HepG2 (cell line): ENCODE measurements around the gene ZFR. TPM values are rescaled to one million over a fixed set of nuclear protein-coding genes. Genes with fewer than 3 reads are reported as not detected.

Source experiments
- ATAC-seq: fragments of 200-7000 bp; cut with Tn5 transposase; 3 replicates; pipeline ENCODE4 v1.9.1; 2020; ENCODE audit warnings: mild to moderate bottlenecking, moderate library complexity
- BruUV-seq: library from RNA; stranded (reverse); fragments of 400-500 nt; replicated peaks from 2 replicates; lab custom pipeline; 2021; lab: Mats Ljungman, UMichigan
- CTCF ChIA-PET: fragments of 300-600 bp; formaldehyde crosslinking; extraction: SDS; loops from one replicate; lab custom pipeline; 2021; ENCODE audit warnings: low total read pairs, inconsistent platforms, low intra/inter-chr PET ratio; lab: Yijun Ruan, JAX
- POLR2A ChIA-PET: fragments of 350-600 bp; sonication (Branson Sonifier 250); formaldehyde crosslinking; loops from one replicate; lab custom pipeline; 2020; ENCODE audit warnings: antibody characterized with exemption, inconsistent platforms; lab: Yijun Ruan, JAX
- DNase-seq: peaks from one replicate; pipeline ENCODE4 v3.0.0-alpha.2; 2015; ENCODE audit warnings: low spot score
- FAIRE-seq: peaks from 3 replicates; lab custom pipeline; 2011; peaks lifted over from hg19 to GRCh38; lab: Jason Lieb, UNC
- H2AFZ ChIP-seq: one replicate; pipeline ENCODE4 v1.6.1; 2011; ENCODE audit warnings: low read length, inconsistent platforms
- H3K27ac ChIP-seq: fragments of 300-600 bp; 3 replicates; pipeline ENCODE4 v1.8.0; 2011; ENCODE audit warnings: mixed run types, mild to moderate bottlenecking, mixed read lengths, low read length, inconsistent platforms; ENCODE audit not compliant: insufficient read depth; ENCODE audit errors: extremely low read length
- H3K27me3 ChIP-seq, 2 experiments: fragments of 200-600 bp in 1 of 2; 2 replicates in 1 of 2; 3 replicates in 1 of 2; pipeline versions ENCODE4 v1.6.0 to v1.8.0; 2011; ENCODE audit warnings: low read length in 2 of 2, mild to moderate bottlenecking in 2 of 2, moderate library complexity in 2 of 2, inconsistent platforms in 1 of 2; ENCODE audit not compliant: insufficient read depth in 2 of 2, control insufficient read depth in 1 of 2
- H3K36me3 ChIP-seq, 2 experiments: fragments of 200-600 bp in 1 of 2; replicated peaks in 1 of 2; 2 replicates in 1 of 2; 3 replicates in 1 of 2; pipeline versions ENCODE4 v1.5.1 to v1.8.0; 2011; ENCODE audit warnings: low read length in 2 of 2, inconsistent platforms in 1 of 2; ENCODE audit not compliant: insufficient read depth in 2 of 2, control insufficient read depth in 1 of 2
- H3K4me1 ChIP-seq: 2 replicates; pipeline ENCODE4 v1.5.1; 2012; ENCODE audit warnings: low read length, inconsistent platforms; ENCODE audit not compliant: insufficient read depth
- H3K4me2 ChIP-seq: 2 replicates; pipeline ENCODE4 v1.6.0; 2011; ENCODE audit warnings: low read depth, low read length, inconsistent platforms
- H3K4me3 ChIP-seq, 3 experiments: fragments of 200-600 bp in 1 of 3; sonication (generic), shearing (Covaris generic) in 1 of 3; replicated peaks in 1 of 3; 2 replicates each; pipeline ENCODE4 v1.5.1; 2011 to 2016; ENCODE audit warnings: low read length in 3 of 3, inconsistent platforms in 2 of 3, low read depth in 2 of 3, mild to moderate bottlenecking in 2 of 3, control low read depth in 1 of 3, mixed read lengths in 1 of 3; ENCODE audit not compliant: insufficient read depth in 1 of 3
- H3K79me2 ChIP-seq: one replicate; pipeline ENCODE4 v1.6.1; 2011; ENCODE audit warnings: low read length, inconsistent platforms; ENCODE audit not compliant: insufficient read depth
- H3K9ac ChIP-seq: 2 replicates; pipeline ENCODE4 v1.6.0; 2011; ENCODE audit warnings: mild to moderate bottlenecking, low read depth, low read length, inconsistent platforms; ENCODE audit not compliant: insufficient read depth
- H3K9me3 ChIP-seq: 2 replicates; pipeline ENCODE4 v1.5.1; 2012; ENCODE audit warnings: mild to moderate bottlenecking, low read length
- H4K20me1 ChIP-seq: 2 replicates; pipeline ENCODE4 v1.6.0; 2011; ENCODE audit warnings: inconsistent platforms, mild to moderate bottlenecking, low read length, moderate library complexity; ENCODE audit not compliant: insufficient read depth
- BHLHE40 ChIP-seq: IDR thresholded peaks from 2 replicates; pipeline ENCODE4 v1.6.1; 2011; ENCODE audit warnings: low read length, improper control_type of control experiment
- ESRRA ChIP-seq: sonication (generic); formaldehyde crosslinking; IDR thresholded peaks from 2 replicates; pipeline ENCODE4 v1.5.1; 2020; ENCODE audit warnings: mild to moderate bottlenecking, low read depth, missing genetic modification reagents
- FIP1L1 ChIP-seq: fragments of 200-400 bp; formaldehyde crosslinking; IDR thresholded peaks from 2 replicates; pipeline ENCODE4 v1.6.1; 2018; ENCODE audit warnings: low read depth, mild to moderate bottlenecking, low read length, moderate library complexity, borderline replicate concordance; ENCODE audit not compliant: insufficient read depth
- MAFF ChIP-seq: IDR thresholded peaks from 2 replicates; pipeline ENCODE4 v1.6.1; 2011; ENCODE audit warnings: low read depth, low read length, improper control_type of control experiment
- NCOA5 ChIP-seq: sonication (generic); formaldehyde crosslinking; IDR thresholded peaks from 2 replicates; pipeline ENCODE4 v1.4.0; 2020; ENCODE audit warnings: missing genetic modification reagents
- POLR2G ChIP-seq: fragments of 200-400 bp; formaldehyde crosslinking; IDR thresholded peaks from 2 replicates; pipeline ENCODE4 v1.6.1; 2018; ENCODE audit warnings: mild to moderate bottlenecking, low read depth, low read length, moderate library complexity
- PTBP1 ChIP-seq: fragments of 200-400 bp; formaldehyde crosslinking; IDR thresholded peaks from 2 replicates; pipeline ENCODE4 v1.6.1; 2018; ENCODE audit warnings: low read length, low read depth; ENCODE audit not compliant: poor library complexity, severe bottlenecking
- RCOR2 ChIP-seq: IDR thresholded peaks from 2 replicates; pipeline ENCODE4 v1.6.1; 2016; ENCODE audit warnings: missing biosample characterization, missing genetic modification reagents
- REL ChIP-seq: sonication (generic); formaldehyde crosslinking; conservative IDR thresholded peaks from 2 replicates; pipeline ENCODE4 v1.8.0; 2022; ENCODE audit warnings: mild to moderate bottlenecking, missing genetic modification reagents, moderate library complexity
- TCF12 ChIP-seq, 2 experiments: fragments of 450-650 bp in 1 of 2; sonication (generic) in 1 of 2; formaldehyde crosslinking in 1 of 2; IDR thresholded peaks; 2 replicates each; pipeline versions ENCODE4 v1.6.1 to v1.8.0; 2017 to 2022; ENCODE audit warnings: antibody characterized with exemption in 1 of 2, mild to moderate bottlenecking in 1 of 2, missing genetic modification reagents in 1 of 2, moderate library complexity in 1 of 2
- ZNF572 ChIP-seq: sonication (generic); formaldehyde crosslinking; IDR thresholded peaks from 2 replicates; pipeline ENCODE4 v1.5.1; 2020; ENCODE audit warnings: mild to moderate bottlenecking, missing genetic modification reagents
- ZNF776 ChIP-seq: sonication (generic); formaldehyde crosslinking; IDR thresholded peaks from 2 replicates; pipeline ENCODE4 v1.4.0; 2020; ENCODE audit warnings: mild to moderate bottlenecking, missing genetic modification reagents
- ZSCAN30 ChIP-seq: sonication (generic); formaldehyde crosslinking; IDR thresholded peaks from 2 replicates; pipeline ENCODE4 v1.5.0; 2020; ENCODE audit warnings: mild to moderate bottlenecking, missing genetic modification reagents
- WGBS: methylation state at CpG from one replicate; pipeline ENCODE4 v1.1.6; 2017; ENCODE audit warnings: low lambda C conversion rate; 5-methylcytosine and 5-hydroxymethylcytosine counted together
- in situ Hi-C: cut with HindIII; loops from 2 replicates; pipeline ENCODE4 v1.10.0; 2017; ENCODE audit warnings: low pct_unique_long_range_greater_than_20kb; ENCODE audit not compliant: extremely low pct_ligation_motif_present
- intact Hi-C: fragments of 100-400 bp; cut with micrococcal nuclease; formaldehyde crosslinking; loops from one replicate; pipeline ENCODE4 v1.10.0; 2022; ENCODE audit not compliant: unreplicated experiment
- polyA plus RNA-seq, 8 experiments: library from polyadenylated mRNA; depleted of rRNA in 3 of 8; stranded (reverse) in 7 of 8; unstranded in 1 of 8; fragments of >200 nt; fragmentation: Illumina TruSeq in 4 of 8; extraction: Trizol in 4 of 8; gene quantifications; 2 replicates each; pipeline versions ENCODE4 v1.2.1 to v1.2.3, GENCODE V29; 2011 to 2016; ENCODE audit warnings: low read depth in 4 of 8, missing spikeins in 1 of 8, mixed read lengths in 1 of 8; ENCODE audit not compliant: insufficient read depth in 1 of 8
- total RNA-seq, 5 experiments: library from RNA; depleted of rRNA; stranded (reverse); fragments of >200 nt; fragmentation: Illumina TruSeq; extraction: Trizol; gene quantifications; 2 replicates each; pipeline ENCODE4 v1.2.3, GENCODE V29; 2016; ENCODE audit warnings: low read depth in 1 of 5
- TF ChIP-seq, protein P1 (sequence below): sonication (generic); formaldehyde crosslinking; IDR thresholded peaks from 2 replicates; pipeline ENCODE4 v1.5.1; 2020; ENCODE audit warnings: mild to moderate bottlenecking, moderate library complexity, missing genetic modification reagents
- TF ChIP-seq, protein P2 (sequence below), 2 experiments: sonication (generic) in 1 of 2; formaldehyde crosslinking in 1 of 2; IDR thresholded peaks; 2 replicates each; pipeline versions ENCODE4 v1.4.0 to v1.6.1; 2018 to 2020; ENCODE audit warnings: missing genetic modification reagents in 2 of 2, borderline replicate concordance in 1 of 2, low read depth in 1 of 2, mild to moderate bottlenecking in 1 of 2, missing biosample characterization in 1 of 2

ZFR gene
- total and polyA plus RNA-seq, 2 of the 13 experiments (the other 11 are each of a cell fraction or from before 2014, with no cell fraction given), result 89.0 to 92.8 TPM

DNA sequence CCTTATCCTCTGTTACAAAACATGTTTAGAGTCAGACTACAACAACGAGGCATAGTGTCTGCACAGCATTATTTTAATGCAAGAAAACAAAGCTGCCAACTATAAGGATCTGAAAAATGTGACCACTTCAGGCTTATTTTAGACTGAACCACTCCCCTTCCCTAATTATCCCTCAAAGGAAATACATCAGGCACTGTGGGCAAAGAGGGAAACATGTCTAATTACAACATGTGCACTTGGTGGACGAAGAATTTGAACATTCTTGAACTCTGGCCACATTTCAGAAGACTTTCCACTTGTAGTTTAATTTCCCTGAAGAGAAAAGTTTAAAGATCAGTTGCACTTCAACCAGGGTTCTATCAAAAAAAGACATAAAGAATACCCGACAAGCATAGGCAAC is 135.6 kb downstream of the ZFR start:
- no peak overlapping the region for H3K9ac ChIP-seq
- TF ChIP-seq TCF12 (IDR thresholded peaks at IDR 0.05) (no peak), TCF12 (CRISPR knock-in tag; IDR thresholded peaks at IDR 0.05) (no peak), POLR2G (no peak), NCOA5 (no peak), BHLHE40 (no peak), ZNF776 (CRISPR knock-in tag) (no peak), PTBP1 (no peak), ZNF572 (CRISPR knock-in tag) (no peak)
- TF ChIP-seq, all 625 proteins: peak for 0
- BruUV-seq, result no TSS peak
- no peaks in the 10 kb centered on the region for H3K27me3 ChIP-seq
- peaks cover 74% of the 10 kb centered on the region for H3K4me1 ChIP-seq
- in situ Hi-C loops (no loop called here), intact Hi-C loops (no loop called here)
- H3K79me2 ChIP-seq, result peaks cover 82% of the 10 kb centered on the region
- no peak for ATAC-seq
- H3K27ac ChIP-seq, result no peak overlapping the region
- H2AFZ ChIP-seq, result no peak overlapping the region
- ChIA-PET POLR2A (no interaction called here), CTCF (no interaction called here)
- H4K20me1 ChIP-seq, result peaks cover 28% of the 10 kb centered on the region
- no peaks in the 10 kb centered on the region for H3K9me3 ChIP-seq
- 64% methylated on average over 3 of the region's 3 CpGs for WGBS
- peaks cover 1 to 14% of the 10 kb centered on the region in 2 experiments; a peak in 2 of 5 replicates for H3K36me3 ChIP-seq
- no peak for FAIRE-seq
- no peak for DNase-seq
- 0 out of 2 replicates have a peak overlapping the region, but pooled peaks have one; percentile 5 for H3K4me2 ChIP-seq
- H3K4me3 ChIP-seq, result no peak overlapping the region; a peak in 1 of 6 replicates

DNA sequence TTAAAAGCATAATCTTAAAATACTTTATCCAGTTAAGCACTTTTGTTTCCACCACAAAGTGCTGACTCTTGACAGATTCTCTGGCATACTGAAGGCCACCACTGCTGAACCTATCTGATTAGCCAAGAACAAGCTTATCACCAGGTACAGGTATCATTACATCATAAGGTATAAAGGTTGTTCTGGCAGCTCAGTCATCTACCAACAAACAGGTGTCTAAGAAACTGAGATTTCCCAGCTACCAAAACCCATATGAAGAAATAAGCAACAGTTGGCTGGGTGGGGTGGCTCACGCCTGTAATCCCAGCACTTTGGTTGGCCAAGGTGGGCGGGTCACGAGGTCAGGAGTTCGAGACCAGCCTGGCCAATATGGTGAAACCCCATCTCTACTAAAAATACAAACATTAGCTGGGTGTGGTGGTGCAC is 136.8 kb downstream of the ZFR start:
- BruUV-seq, result no TSS peak
- ATAC-seq (no peak), DNase-seq (no peak), FAIRE-seq (no peak)
- Histone ChIP-seq H2AFZ (no peak overlapping the region), H3K9me3 (no peaks in the 10 kb centered on the region), H3K4me2 (no peak overlapping the region), H4K20me1 (peaks cover 37% of the 10 kb centered on the region), H3K27me3 (no peaks in the 10 kb centered on the region), H3K9ac (no peak overlapping the region), H3K36me3 (peaks cover 1 to 14% of the 10 kb centered on the region in 2 experiments; a peak in 3 of 5 replicates), H3K79me2 (peaks cover 94% of the 10 kb centered on the region), H3K27ac (no peak overlapping the region), H3K4me1 (peaks cover 85% of the 10 kb centered on the region), H3K4me3 (no peak overlapping the region)
- intact Hi-C loops (no loop called here), in situ Hi-C loops (no loop called here)
- CTCF ChIA-PET, result no interaction called here
- WGBS, result 94% methylated on average over 4 of the region's 4 CpGs
- POLR2A ChIA-PET, result interaction anchor here (1.4 to 1.6 kb wide), 2 partner anchors 23 to 74 kb away, joined by 4 to 6 read pairs; no protein-coding TSS in a partner anchor
- TF ChIP-seq ZSCAN30 (CRISPR knock-in tag) (no peak), ESRRA (CRISPR knock-in tag) (no peak), TCF12 (IDR thresholded peaks at IDR 0.05) (no peak), TCF12 (CRISPR knock-in tag; IDR thresholded peaks at IDR 0.05) (no peak), MAFF (peak; percentile 79), RCOR2 (CRISPR knock-in tag) (no peak), REL (CRISPR knock-in tag) (no peak), FIP1L1 (no peak)
- TF ChIP-seq, protein P1, sequence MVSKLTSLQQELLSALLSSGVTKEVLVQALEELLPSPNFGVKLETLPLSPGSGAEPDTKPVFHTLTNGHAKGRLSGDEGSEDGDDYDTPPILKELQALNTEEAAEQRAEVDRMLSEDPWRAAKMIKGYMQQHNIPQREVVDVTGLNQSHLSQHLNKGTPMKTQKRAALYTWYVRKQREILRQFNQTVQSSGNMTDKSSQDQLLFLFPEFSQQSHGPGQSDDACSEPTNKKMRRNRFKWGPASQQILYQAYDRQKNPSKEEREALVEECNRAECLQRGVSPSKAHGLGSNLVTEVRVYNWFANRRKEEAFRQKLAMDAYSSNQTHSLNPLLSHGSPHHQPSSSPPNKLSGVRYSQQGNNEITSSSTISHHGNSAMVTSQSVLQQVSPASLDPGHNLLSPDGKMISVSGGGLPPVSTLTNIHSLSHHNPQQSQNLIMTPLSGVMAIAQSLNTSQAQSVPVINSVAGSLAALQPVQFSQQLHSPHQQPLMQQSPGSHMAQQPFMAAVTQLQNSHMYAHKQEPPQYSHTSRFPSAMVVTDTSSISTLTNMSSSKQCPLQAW, result no peak
- TF ChIP-seq, protein P2, sequence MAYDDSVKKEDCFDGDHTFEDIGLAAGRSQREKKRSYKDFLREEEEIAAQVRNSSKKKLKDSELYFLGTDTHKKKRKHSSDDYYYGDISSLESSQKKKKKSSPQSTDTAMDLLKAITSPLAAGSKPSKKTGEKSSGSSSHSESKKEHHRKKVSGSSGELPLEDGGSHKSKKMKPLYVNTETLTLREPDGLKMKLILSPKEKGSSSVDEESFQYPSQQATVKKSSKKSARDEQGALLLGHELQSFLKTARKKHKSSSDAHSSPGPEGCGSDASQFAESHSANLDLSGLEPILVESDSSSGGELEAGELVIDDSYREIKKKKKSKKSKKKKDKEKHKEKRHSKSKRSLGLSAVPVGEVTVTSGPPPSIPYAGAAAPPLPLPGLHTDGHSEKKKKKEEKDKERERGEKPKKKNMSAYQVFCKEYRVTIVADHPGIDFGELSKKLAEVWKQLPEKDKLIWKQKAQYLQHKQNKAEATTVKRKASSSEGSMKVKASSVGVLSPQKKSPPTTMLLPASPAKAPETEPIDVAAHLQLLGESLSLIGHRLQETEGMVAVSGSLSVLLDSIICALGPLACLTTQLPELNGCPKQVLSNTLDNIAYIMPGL (CRISPR knock-in tag; IDR thresholded peaks at IDR 0.05; ENCODE audit: borderline replicate concordance in 1 of 2, low read depth in 1 of 2), result no peak
